GM23338 (cell line): ENCODE data around the gene GIMAP6. TPM values are rescaled to one million over a fixed set of nuclear protein-coding genes. Genes with fewer than 3 reads are reported as not detected.

Experiments used
- ATAC-seq: fragments of 200-7000 bp; cut with Tn5 transposase; 3 replicates; pipeline ENCODE4 v1.9.1; 2020
- DNase-seq: peaks from one replicate; pipeline ENCODE4 v3.0.0-alpha.2; 2015; ENCODE audit warnings: low spot score
- H2AFZ ChIP-seq: fragments of 200-600 bp; sonication (generic); 2 replicates; pipeline ENCODE4 v1.8.0; 2016; ENCODE audit warnings: antibody characterized with exemption, mild to moderate bottlenecking, moderate library complexity
- H3F3A ChIP-seq: fragments of 200-600 bp; sonication (generic); replicated peaks from 2 replicates; pipeline ENCODE4 v1.8.0; 2017; ENCODE audit warnings: antibody characterized with exemption, mixed run types, low read depth
- H3K27ac ChIP-seq: fragments of 200-600 bp; sonication (generic); 2 replicates; pipeline ENCODE4 v1.6.1; 2016; ENCODE audit warnings: low read depth
- H3K27me3 ChIP-seq: fragments of 200-600 bp; sonication (generic); 2 replicates; pipeline ENCODE4 v1.8.0; 2016; ENCODE audit warnings: mild to moderate bottlenecking, mixed run types, moderate library complexity; ENCODE audit not compliant: insufficient read depth
- H3K36me3 ChIP-seq: fragments of 200-600 bp; sonication (generic); 2 replicates; pipeline ENCODE4 v1.8.0; 2016; ENCODE audit warnings: mild to moderate bottlenecking; ENCODE audit not compliant: insufficient read depth
- H3K4me1 ChIP-seq: fragments of 200-600 bp; sonication (generic); 2 replicates; pipeline ENCODE4 v1.8.0; 2016; ENCODE audit warnings: mild to moderate bottlenecking, moderate library complexity; ENCODE audit not compliant: insufficient read depth
- H3K4me2 ChIP-seq: fragments of 200-600 bp; sonication (generic); 2 replicates; pipeline ENCODE4 v1.7.1; 2017; ENCODE audit warnings: mixed run types
- H3K4me3 ChIP-seq: fragments of 200-600 bp; sonication (generic); 2 replicates; pipeline ENCODE4 v1.6.1; 2016; ENCODE audit warnings: mixed run types
- H3K79me2 ChIP-seq: fragments of 200-600 bp; sonication (generic); replicated peaks from 2 replicates; pipeline ENCODE4 v1.8.0; 2017; ENCODE audit warnings: mild to moderate bottlenecking; ENCODE audit not compliant: insufficient read depth
- H3K9me2 ChIP-seq: fragments of 200-600 bp; sonication (generic); 2 replicates; pipeline ENCODE4 v1.8.0; 2017; ENCODE audit not compliant: insufficient read depth
- H4K20me1 ChIP-seq: fragments of 200-600 bp; sonication (generic); replicated peaks from 2 replicates; pipeline ENCODE4 v1.8.0; 2017; ENCODE audit warnings: mild to moderate bottlenecking; ENCODE audit not compliant: insufficient read depth
- H3K27ac Mint-ChIP-seq: 2 replicates; pipeline ENCODE4 v1.8.0; 2020; ENCODE audit warnings: inconsistent platforms, mild to moderate bottlenecking, moderate library complexity, mixed read lengths
- H3K27me3 Mint-ChIP-seq: 3 replicates; pipeline ENCODE4 v1.8.0; 2022; ENCODE audit warnings: low read depth, mild to moderate bottlenecking, moderate library complexity, mixed read lengths, inconsistent platforms; ENCODE audit not compliant: insufficient read depth, poor library complexity
- H3K36me3 Mint-ChIP-seq: 3 replicates; pipeline ENCODE4 v1.8.0; 2021; ENCODE audit warnings: low read depth, mild to moderate bottlenecking, inconsistent platforms, moderate library complexity, mixed read lengths
- H3K4me1 Mint-ChIP-seq: 3 replicates; pipeline ENCODE4 v1.8.0; 2020; ENCODE audit warnings: mild to moderate bottlenecking, inconsistent platforms, mixed read lengths
- H3K4me3 Mint-ChIP-seq: 3 replicates; pipeline ENCODE4 v1.8.0; 2021; ENCODE audit warnings: moderate library complexity, mild to moderate bottlenecking, inconsistent platforms, mixed read lengths
- H3K9me3 Mint-ChIP-seq: 3 replicates; pipeline ENCODE4 v1.8.0; 2020; ENCODE audit warnings: moderate library complexity, mild to moderate bottlenecking, inconsistent platforms, mixed read lengths
- CREB1 ChIP-seq: fragments of 250-450 bp; sonication (Bioruptor Pico); IDR thresholded peaks from 2 replicates; pipeline ENCODE4 v1.5.0; 2020; ENCODE audit warnings: low read depth, mild to moderate bottlenecking, moderate library complexity
- CTCF ChIP-seq, 2 experiments: fragments of 200-600 bp in 1 of 2; sonication (generic) in 1 of 2; conservative IDR thresholded peaks; 2 replicates each; pipeline versions ENCODE4 v1.5.1 to v1.6.1; 2016 to 2017; ENCODE audit warnings: antibody characterized with exemption in 2 of 2, low read depth in 2 of 2, mild to moderate bottlenecking in 2 of 2, moderate library complexity in 1 of 2
- ETS1 ChIP-seq: IDR thresholded peaks from 2 replicates; pipeline ENCODE4 v1.6.1; 2016; ENCODE audit warnings: antibody characterized with exemption
- EZH2 ChIP-seq: fragments of 200-600 bp; sonication (generic); IDR thresholded peaks from one replicate; pipeline ENCODE4 v1.8.0; 2017; ENCODE audit warnings: antibody characterized with exemption, mild to moderate bottlenecking, low read depth; ENCODE audit not compliant: unreplicated experiment
- EZH2phosphoT487 ChIP-seq: fragments of 200-600 bp; sonication (generic); IDR thresholded peaks from one replicate; pipeline ENCODE4 v1.8.1; 2018; ENCODE audit warnings: antibody characterized with exemption; ENCODE audit not compliant: unreplicated experiment
- JUNB ChIP-seq: IDR thresholded peaks from one replicate; pipeline ENCODE4 v1.6.1; 2016; ENCODE audit warnings: antibody characterized with exemption; ENCODE audit not compliant: unreplicated experiment
- NANOG ChIP-seq: IDR thresholded peaks from 2 replicates; pipeline ENCODE4 v1.6.1; 2016; ENCODE audit warnings: antibody characterized with exemption, borderline replicate concordance
- POLR2AphosphoS5 ChIP-seq: IDR thresholded peaks from 2 replicates; pipeline ENCODE4 v1.6.1; 2016; ENCODE audit warnings: antibody characterized with exemption, low read depth
- REST ChIP-seq: IDR thresholded peaks from one replicate; pipeline ENCODE4 v1.6.1; 2018; ENCODE audit warnings: antibody characterized with exemption; ENCODE audit not compliant: unreplicated experiment
- ZNF331 ChIP-seq: fragments of 250-450 bp; sonication (Bioruptor Pico); IDR thresholded peaks from 2 replicates; pipeline ENCODE4 v1.5.0; 2020; ENCODE audit warnings: low read depth, mild to moderate bottlenecking, moderate library complexity
- polyA plus RNA-seq: library from polyadenylated mRNA; unstranded; fragments of >200 nt; fragmentation: Nextera tagmentation; extraction: Ambion mirVana; gene quantifications from 2 replicates; pipeline ENCODE4 v1.2.1, GENCODE V29; 2016
- total RNA-seq: library from RNA; depleted of rRNA; stranded (reverse); fragments of >200 nt; shearing (Covaris generic); gene quantifications from 2 replicates; pipeline ENCODE4 v1.2.3, GENCODE V29; 2014

Gene GIMAP6
- total and polyA plus RNA-seq, 2 experiments from 2014 or later = not detected

- Histone ChIP-seq H3K79me2 (no peaks in the 10 kb centered on the region), H4K20me1 (no peaks in the 10 kb centered on the region), H3K4me2 (no peak overlapping the region), H3K4me1 (no peaks in the 10 kb centered on the region), H3F3A (no peaks in the 10 kb centered on the region), H3K4me3 (no peak overlapping the region), H3K36me3 (no peaks in the 10 kb centered on the region), H3K27me3 (no peaks in the 10 kb centered on the region), H3K9me2 (peaks cover 3% of the 10 kb centered on the region; the same call in 1 of the 2 replicates), H2AFZ (no peak overlapping the region), H3K27ac (no peak overlapping the region)
- H3K27ac Mint-ChIP-seq = no peak overlapping the region
- TF ChIP-seq JUNB = no peak
- TF ChIP-seq EZH2phosphoT487 = no peak
- no peak for TF ChIP-seq CTCF (conservative IDR thresholded peaks at IDR 0.05; ENCODE audit: low read depth in 2 of 2)
- no peak for TF ChIP-seq CREB1
- TF ChIP-seq POLR2AphosphoS5 = no peak
- no peak for TF ChIP-seq EZH2
- no peak for TF ChIP-seq ETS1
- no peak for TF ChIP-seq ZNF331
- no peak for TF ChIP-seq NANOG
- TF ChIP-seq REST = no peak
- no peaks in the 10 kb centered on the region for H3K9me3 Mint-ChIP-seq
- H3K27me3 Mint-ChIP-seq = peaks cover 5% of the 10 kb centered on the region
- no peak for ATAC-seq
- H3K4me1 Mint-ChIP-seq = no peaks in the 10 kb centered on the region
- no peak overlapping the region for H3K4me3 Mint-ChIP-seq
- DNase-seq = no peak
- no peaks in the 10 kb centered on the region for H3K36me3 Mint-ChIP-seq
Measured at GRCh38 chr7:150620617-150621371, 11.4 kb downstream of the GIMAP6 start.
